Left hindlimb (tissue), 1 donor: Measurements from ENCODE around the gene HRH3.

Experiments used
- DNase-seq: peaks from one replicate; pipeline ENCODE4 v3.0.0-alpha.2; 2018

HRH3 gene

DNA sequence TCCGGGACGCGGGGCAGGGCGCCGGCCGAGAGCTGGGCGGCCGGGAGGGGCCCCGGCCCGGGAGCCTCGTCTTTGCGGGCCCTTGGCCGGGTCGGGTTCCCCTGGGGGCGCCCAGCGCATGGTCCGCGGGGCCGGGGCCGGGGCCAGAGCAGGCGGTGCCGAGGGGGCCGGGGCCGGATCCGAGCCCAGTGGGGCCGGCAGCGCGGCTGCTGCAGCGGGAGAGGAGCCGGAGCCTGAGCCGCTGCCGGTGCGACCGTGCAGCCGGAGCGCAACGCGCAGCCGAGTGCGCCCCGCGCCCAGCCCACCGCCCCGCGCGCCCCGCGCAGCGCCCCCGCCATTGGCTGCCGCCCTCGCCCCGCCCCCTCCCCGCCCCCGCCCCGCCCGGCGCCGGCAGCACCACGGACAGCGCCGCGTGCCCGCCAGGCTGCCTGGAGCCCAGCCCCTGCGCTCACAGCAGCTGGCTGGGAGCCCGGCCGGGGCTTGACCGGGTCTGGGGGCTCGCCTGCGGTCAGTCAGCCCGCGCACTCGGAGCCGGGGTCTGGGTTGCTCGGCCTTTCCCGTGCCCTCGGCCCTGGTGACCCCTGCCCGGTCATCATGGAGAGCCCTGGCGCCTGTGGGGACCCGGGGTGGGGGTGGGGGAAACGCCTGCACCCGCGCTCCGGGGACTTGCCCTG is at the start of gene HRH3:
HRH3 (minus strand) TSS at position 287 of the 674 bp plus-strand sequence. CDS start 308 bp downstream, outside the sequence.
- peak; percentile 71 for DNase-seq

DNA sequence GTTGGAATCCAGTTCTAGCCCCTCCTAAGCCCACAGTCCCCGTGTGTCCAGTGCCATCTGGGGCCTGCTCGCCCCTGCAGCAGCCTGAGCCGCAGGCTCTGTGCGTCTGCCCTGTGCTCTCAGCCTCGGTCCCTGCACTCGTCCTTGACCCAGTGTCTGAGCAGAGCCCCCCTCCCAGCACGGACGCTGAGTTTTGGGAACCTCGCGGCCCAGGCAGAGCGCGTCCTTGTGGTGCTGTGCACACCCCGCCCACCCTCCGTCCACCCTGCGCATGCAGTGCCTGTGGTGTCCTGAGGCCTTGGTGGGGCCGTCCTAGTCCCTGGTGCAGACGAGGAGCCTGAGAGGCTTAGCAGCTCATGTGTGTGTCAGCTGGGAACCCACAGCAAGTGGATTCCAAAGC is 49.8 kb upstream of the HRH3 start:
- no peak for DNase-seq

DNA sequence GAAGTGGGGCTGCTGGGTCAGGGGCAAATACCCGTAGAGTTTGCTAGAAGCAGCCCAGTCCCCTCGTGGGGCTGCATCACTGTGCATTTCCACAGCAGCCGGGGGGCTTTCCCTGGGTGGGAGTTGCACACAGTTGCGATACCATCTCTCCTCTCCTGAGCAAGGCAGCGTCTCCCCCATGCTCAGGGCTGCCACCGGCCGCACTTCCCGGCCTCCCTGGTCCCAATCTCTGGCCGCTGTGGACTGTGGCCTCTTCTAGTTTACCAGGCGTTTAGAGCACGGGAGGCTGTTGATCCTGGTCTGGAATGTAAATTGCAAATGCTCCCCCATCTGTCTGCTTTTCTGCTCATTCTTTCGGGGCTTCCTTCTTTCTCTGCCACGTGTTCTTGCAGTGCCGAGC is 49.3 kb upstream of the HRH3 start:
- no peak for DNase-seq

DNA sequence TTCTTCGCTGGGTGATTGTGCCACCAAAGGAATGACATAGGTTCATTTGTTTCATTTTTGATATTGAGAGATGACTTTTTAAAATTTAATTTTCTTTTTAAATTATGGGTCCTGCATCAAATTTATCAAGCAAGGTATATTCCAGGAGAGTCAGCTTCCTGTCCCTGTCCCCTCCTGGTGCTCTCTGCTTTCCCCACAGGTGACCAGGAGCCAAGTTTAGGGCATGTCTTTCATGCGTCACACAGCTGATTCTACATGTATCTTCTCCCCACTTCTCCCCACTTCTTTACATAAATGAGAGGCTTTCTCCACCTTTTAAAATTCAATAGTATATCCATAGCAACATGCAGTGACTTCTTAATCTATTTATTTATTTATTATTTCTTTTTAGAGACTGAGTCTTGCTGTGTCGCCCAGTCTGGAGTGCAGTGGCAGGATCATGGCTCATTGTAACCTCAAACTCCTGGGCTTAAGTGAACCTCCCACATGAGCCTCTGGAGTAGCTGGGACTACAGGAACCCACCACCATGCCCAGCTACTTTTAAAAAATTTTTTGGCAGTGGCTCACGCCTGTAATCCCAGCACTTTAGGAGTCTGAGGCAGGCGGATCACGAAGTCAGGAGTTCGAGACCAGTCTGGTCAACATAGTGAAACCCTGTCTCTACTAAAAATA is 48.3 kb upstream of the HRH3 start:
- DNase-seq = no peak

DNA sequence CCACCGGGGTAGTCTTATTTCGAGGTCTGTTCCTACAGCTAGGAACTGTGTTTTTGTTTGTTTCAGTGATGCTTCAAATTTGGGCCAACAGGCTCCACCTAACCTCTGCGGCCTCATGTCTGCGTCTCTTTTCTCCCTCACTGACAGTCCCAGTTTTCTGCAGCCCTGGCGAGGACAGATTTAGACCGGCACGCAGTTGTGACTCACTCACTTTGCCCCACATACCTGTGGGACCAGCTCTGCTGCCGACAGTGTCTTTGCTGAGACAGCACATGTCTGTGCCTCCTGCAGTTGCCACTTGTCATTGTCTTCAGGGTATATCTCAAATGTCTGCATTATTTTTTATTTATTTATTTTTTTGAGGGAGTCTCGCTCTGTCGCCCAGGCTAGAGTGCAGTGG is 47.5 kb upstream of the HRH3 start:
- DNase-seq = no peak

DNA sequence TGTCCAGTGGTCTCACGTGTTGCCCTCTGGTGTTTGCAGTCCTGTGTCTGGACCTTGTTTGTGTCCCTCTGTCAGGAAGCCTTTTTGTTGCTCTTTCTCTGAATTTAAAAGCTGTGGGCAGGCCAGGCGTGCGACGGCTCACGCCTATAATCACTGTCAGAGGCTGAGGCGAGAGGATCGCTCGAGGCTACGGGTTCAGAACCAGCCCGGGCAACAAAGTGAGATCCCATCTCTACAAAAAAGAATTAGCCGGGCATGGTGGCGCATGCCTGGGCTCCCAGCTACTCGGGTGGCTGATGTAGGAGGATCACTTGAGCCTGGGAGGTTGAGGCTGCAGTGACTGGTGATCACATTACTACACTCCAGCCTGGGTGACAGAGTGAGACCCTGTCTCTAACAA is 46.8 kb upstream of the HRH3 start:
- no peak for DNase-seq

DNA sequence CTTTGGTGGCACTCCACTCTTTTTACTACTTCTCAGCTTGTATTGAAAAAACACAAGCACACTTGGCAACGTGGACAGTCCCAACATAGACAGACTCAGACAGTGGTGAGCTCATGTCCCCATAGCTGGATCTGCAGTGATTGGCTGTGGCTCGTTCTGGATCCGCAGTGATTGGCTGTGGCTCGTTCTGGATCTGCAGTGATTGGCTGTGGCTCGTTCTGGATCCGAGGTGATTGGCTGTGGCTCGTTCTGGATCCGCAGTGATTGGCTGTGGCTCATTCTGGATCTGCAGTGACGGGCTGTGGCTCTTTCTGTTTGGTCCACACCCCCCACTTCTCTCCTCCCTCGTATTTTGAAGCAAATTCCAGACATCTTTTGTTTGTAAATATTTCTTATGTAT is 46.3 kb upstream of the HRH3 start:
- no peak for DNase-seq

DNA sequence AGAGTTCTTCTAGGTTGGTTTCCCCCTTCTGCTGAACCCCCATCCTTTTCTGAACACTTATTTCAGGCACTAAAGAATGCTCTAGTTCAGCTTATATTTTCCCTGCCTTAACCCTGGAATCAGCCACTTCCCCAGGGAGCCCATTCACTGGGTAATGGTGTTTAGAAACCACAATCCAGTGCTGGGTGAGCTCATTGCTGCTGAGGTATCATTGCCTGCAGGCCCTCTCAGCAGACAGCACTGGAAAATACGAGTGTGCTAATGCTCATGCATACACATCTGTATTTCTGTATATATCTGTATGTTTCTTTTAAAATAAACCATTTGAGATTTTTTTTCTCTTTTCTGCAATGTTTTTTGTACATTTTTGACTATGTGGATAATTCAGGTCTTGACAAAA is 45.3 kb upstream of the HRH3 start:
- no peak for DNase-seq

DNA sequence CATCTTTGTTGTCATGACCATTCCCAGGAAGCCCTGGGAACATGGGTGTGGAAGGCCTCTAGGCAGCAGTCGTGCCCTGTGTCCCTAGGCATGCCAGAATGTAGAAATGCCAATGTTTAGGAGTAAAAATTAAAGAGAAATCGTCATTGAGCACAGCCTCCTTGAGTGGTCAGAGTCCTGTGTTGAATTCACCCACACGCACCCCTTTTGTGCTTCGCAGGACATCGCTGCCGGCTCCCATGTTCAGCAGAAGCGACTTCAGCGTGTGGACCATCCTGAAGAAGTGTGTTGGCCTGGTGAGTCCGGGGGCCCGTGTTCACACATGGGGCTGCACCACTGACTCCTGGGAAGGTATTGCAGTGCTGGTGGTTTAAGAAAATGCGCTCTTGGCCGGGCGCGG is 43.3 kb upstream of the HRH3 start:
- no peak for DNase-seq

DNA sequence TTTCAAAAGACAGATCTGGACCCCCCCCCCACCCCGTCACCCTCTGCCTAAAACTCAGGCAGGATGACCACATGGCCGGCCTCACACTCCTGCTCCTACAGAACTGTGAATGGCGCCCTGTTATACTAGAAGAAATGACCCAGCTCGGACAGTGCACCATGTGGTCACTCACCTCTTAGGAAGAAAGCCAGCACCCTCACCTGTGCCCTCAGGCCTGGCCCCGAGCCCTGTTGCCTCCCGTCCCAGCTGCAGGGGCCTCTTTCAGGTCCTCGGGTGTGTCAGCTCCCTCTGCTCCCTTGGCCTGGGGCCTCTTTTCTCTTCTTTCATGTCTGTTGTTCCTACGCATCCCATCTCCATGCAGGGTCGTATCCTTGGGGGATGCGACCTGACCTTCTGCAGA is 42.0 kb upstream of the HRH3 start:
- DNase-seq = no peak

DNA sequence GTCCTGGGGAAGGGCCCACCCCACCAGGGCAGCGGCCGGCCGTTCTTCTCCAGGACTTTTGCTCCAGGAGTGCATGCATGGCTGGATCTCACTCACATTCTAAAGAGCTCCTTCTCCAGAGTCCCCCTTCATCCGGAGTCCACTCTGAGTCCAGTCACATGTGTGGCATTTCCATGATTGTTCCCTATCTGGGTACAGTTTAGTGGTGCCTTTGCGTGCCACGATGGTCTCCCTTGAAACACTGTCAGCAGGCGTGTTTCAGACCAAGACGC is 39.2 kb upstream of the HRH3 start:
- no peak for DNase-seq

DNA sequence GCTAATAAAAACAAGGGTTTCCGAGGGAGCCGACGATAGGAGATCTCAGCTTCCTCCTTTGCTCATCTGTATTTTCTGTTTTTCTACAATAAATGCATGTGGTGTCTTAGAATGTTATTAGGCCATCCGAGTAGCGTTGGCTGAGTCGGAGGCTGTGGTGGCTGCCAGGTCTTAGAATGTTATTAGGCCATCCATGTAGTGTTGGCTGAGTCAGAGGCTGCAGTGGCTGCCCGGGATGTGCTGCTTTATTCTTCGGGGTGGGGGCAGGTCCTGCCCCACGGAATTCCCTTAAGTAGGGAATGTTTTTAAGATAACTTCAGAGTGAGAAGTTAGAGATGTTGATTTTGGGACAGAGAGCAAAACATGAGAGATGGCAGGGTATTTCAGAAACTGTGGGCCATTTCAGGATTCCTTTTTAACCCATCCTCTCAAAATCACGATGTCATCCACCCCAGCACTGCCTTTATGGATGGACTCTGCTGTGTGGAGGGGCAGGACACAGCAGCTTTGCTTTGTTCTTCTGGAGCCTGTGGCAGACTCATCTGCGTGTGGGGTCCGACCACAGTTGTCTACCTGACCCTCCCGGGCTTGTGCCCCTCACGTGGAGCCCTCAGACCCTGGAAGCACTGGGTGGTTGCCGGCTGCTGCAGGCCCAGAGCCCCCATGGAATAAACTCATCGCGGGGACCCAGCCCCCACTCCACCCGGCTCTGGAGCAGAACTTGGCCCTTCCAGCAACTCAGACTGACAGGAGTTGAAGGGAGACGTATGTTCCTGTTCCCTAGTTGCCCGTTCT is 38.6 kb upstream of the HRH3 start:
- DNase-seq = no peak

DNA sequence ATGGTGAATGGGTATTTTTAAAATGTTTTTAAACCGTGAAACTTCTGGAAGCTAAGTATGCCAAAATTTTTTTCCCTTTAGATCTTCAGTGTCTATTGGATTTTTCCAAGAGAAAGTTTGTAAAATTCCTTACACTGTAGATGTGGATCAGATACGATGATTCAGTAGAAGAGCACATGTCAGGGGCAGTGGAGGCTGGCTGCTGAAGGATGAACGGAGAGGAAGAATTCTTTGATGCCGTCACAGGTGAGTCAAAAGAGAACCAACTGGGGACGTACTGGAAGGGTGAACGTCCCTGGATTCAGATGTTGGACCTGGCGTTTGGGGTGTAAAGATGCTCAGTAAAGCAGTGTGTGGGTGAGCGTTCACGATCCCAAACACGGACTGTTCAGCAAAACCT is 35.9 kb upstream of the HRH3 start:
- no peak for DNase-seq

DNA sequence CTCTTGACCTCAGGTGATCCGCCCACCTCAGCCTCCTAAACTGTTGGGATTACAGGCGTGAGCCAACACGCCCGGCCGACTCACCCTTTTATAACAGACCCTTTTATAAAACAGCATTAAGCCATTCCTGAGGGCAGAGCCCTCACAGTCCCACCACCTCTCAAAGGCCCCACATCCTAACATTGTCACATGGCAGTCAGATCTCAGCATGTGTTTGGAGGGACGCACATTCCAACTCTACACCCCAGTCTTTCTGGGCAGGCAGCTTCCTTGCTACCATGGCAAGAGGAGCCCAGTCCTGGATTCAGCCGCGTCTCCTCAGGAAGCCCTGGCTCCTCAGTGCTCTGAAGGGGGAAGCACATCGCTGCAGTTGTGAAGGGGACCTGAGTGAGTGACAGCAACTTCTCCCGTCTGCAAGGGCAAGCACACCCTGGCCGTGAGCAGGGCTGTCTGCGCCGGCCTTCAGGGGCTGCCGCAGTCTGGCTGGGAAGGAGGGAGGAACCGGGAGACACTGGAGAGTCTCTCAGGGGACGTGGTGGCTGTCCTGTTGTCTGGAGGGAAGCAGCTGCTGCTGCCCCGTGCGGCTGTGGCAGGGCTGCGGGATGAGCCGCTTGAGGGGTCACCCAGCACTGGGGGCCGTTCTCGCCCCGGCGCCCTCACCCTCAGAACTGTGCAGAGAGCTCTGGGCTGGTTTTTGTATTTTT is 34.1 kb upstream of the HRH3 start:
- DNase-seq = no peak

DNA sequence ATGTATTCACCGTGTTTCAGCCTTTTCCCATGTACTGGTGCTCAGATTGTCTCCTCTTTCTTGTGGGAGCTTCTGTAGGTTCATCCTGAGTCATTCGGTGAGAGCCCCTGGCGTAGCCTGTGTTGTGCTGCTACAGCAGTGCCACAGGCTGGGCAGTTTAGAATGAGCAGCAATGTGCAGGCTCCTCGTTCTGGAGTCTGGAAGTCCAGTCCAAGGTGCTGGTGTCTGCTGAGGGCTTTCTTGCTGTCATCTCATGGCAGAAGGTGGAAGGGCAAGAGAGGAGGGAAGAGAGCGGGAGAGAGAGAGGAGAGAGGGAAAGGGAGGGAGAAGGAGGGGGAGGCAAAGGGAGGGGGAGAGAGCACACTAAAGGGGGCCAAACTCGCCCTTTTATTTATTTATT is 33.3 kb upstream of the HRH3 start:
- DNase-seq = no peak

DNA sequence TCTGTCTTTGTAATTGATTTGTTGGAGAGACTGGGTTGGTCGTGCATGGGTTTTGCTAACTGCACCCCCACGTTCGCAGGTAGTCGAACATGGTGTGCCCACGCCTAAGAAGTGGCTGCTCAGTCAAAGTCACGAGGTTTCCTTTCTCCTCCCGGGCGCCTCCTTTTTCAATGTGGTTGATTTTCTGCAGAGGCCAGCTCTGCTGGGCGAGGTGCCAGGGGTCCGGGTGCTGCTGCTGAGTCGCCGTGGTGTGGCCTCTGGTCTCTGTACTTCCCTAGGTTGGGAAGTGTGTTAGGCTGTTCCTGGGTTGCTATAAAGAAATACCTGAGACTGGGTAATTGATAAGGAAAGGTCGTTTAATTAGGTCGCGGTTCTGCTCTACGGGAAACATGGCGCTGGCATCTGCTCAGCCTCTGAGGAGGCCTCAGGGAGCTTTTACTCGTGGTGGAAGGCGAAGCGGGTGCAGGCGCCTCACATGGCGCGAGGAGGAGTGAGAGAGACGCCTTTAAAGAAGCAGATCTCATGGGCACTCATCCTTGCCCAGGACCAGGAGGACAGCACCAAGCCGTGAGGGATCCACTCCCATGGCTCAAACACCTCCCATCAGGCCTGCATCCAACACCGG is 32.4 kb upstream of the HRH3 start:
- DNase-seq = no peak

DNA sequence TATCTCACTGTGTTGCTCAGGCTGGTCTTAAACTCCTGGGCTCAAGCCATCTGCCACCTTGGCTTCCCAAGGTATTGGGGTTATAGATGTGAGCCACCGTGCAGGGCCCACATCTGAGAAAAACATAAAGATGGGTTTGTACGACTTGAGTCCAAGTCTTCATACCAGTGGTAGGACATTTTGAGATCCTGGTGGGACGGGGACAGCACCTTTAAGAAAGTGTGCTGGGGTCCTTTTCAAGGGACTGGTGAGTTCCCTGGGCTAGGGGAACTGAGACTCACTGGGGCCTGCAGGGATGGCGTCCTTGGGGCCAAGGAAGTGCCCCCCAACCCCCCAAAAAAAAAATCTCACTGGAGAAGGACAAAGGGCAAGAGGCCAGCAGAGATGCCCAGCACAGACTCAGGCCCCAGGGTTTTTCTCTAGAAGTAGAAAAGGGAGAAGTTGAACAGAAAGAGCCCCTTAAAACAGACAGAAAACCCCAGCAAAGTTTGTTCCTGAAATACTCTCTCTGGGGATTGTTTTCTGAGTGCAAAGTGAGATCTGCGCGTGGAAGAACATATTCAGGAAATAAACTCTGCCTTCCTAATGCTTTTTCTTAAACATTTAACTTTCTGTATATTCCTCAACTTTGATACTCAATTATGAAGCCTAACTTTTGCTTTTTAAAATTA is 28.9 kb upstream of the HRH3 start:
- DNase-seq = no peak

DNA sequence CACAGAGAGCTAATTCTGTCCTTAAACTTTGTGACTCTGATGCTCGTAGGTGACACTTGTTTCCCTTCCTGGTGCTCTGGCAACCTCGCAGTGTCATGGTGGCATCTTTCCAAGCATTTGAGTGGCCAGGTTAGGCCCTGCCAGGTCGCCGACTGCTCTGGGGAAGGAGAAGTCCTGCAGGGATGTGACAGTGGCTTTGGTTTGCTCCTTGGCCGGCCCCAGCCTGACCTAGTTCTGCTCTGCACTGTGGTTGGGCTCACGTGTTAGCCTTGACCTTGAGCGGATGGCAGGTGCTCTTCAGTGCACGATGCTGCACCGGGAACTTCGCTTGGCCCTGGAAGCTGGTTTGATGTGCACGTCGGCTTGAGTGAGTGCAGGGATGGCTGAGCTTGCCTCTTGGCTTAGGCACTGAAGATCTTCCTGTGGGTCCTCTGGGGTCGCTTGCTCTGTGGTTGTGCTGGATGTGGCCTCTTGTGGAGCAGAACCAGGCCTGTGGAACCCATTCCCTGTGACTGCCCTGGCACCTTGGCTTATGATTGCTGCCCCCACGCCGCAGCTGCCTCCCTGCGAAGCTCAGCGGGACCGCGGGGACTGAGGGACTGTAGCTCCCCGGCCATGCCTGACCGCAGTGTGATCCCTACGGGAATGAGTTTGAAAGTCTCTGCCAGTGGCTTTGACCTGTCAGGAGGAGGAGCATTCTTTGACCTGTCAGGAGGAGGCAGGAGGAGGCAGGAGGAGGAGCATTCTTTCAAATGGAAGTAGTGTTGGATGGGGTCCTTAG is 27.0 kb upstream of the HRH3 start:
- DNase-seq = no peak

DNA sequence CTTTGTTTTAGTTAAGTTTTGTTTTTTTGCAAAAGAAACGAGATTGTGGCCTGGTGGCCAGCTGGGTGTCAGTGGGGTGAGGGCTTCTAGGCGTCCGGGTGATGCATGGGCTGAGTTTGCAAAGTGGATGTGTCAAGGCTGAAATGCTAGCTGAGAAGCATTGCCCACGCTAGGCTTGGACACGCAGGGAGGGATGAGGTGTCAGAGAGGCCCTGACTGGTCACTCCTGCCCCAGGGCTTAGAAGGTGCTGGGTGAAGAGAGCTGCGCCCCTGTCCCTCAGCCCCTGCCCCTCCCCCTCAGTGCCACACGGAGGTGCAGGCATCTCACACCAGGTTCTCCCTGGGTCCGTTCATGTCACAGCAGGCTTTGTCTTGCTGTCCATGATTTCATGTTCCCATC is 26.4 kb upstream of the HRH3 start:
- no peak for DNase-seq

DNA sequence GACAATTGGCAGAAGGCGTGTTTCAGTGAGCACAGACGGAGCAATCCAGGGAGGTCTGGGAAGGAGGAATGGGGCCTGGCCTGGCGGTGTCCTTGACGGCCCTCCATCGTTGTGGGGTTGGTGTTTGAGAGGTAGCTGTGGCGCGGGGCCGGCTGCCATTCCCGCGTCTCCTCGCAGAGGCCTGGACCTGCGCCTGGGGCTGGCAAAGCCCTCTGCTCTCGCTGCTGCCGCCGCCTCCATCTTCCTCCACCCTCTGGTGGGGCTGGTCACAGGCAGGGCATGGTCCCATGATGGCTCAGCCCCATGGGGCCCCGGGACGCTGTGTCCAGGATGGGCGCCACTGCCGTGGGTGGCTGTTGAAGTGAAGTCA is 25.8 kb upstream of the HRH3 start:
- no peak for DNase-seq

DNA sequence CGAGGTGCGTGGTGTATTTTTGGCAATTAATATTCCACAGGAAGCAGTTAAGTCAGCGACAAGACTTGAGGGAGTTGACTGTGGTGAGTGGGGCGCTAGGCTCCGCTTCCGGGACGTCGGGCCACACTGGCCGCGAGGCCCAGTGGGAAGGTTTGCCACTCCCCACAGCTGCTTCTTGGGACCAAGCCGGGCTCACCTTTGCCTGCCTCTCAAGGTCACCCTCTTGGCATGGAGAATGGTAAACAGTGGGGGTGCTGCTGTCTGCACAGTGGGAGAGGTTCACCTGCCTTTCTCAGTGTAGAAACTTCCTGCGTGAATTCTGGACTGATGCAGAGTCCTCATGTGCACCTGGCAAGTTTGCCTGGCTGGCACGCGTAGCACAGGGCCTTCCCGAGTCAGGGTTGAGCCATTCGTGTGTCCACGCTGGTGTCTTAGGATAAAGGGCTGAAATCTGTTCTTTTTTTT is 24.6 kb upstream of the HRH3 start:
- DNase-seq = no peak
